Activated T-cell treated with anti-CD3 and anti-CD28 coated beads, Interleukin-2, amount 50 U/mL, for 24 hours (primary cell): ENCODE data around the gene CPT1C.

ENCODE experiments used
- DNase-seq: peaks from one replicate; pipeline ENCODE4 v3.0.0-alpha.2; 2020
- H3K27ac Mint-ChIP-seq: 2 replicates; pipeline ENCODE4 v1.8.0; 2020; ENCODE audit warnings: mild to moderate bottlenecking, mixed read lengths
- H3K27me3 Mint-ChIP-seq: 2 replicates; pipeline ENCODE4 v1.8.0; 2020; ENCODE audit warnings: mixed read lengths
- H3K36me3 Mint-ChIP-seq: 2 replicates; pipeline ENCODE4 v1.8.0; 2020; ENCODE audit warnings: low read depth, mixed read lengths
- H3K4me1 Mint-ChIP-seq: 2 replicates; pipeline ENCODE4 v1.8.0; 2020; ENCODE audit warnings: low read depth, mixed read lengths
- H3K4me3 Mint-ChIP-seq: 2 replicates; pipeline ENCODE4 v1.8.0; 2020; ENCODE audit warnings: mild to moderate bottlenecking, moderate library complexity, mixed read lengths
- H3K9me3 Mint-ChIP-seq: 2 replicates; pipeline ENCODE4 v1.8.0; 2020; ENCODE audit warnings: mixed read lengths

The CPT1C gene

DNA sequence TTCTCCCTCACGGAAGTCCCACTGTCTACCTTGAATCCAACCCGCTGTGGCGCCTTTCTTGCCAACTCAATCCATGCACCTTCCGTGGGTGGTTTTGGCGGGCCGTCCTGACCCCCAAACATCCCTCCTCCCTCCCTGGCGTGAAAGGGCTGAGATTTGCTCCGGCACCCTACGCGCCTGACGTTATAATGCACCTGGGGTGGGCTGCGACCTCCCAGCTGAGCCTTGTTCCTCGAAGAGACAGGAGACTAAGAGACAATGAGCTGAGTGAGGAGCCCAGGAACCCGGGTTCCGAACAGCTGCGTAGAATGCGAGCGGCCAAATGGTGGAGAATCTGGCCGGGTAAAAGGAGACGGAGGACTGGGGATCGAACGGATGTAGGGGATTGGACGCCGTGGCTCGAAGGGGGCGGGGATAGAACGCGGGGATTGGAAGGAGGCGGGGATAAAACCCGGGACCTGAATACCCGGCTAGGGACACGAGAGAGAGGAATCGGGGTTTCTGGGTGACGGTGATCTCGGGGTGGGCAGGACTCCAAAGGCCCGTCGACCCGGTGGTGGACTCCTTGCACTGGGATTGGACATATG is at the start of gene CPT1C:
Gene CPT1C, plus strand, starts transcription at position 461 of the 587 bp plus-strand sequence. CDS start 1,137 bp downstream, outside the sequence.
- Mint-ChIP-seq H3K4me3 (peak within 1 kb of the TSS; percentile 62), H3K27me3 (peaks cover 16% of the 10 kb centered on the region), H3K36me3 (peaks cover 40% of the 10 kb centered on the region), H3K9me3 (no peaks in the 10 kb centered on the region), H3K4me1 (peaks cover 33% of the 10 kb centered on the region), H3K27ac (peak within 1 kb of the TSS; percentile 73)
- peak; percentile 74 for DNase-seq

DNA sequence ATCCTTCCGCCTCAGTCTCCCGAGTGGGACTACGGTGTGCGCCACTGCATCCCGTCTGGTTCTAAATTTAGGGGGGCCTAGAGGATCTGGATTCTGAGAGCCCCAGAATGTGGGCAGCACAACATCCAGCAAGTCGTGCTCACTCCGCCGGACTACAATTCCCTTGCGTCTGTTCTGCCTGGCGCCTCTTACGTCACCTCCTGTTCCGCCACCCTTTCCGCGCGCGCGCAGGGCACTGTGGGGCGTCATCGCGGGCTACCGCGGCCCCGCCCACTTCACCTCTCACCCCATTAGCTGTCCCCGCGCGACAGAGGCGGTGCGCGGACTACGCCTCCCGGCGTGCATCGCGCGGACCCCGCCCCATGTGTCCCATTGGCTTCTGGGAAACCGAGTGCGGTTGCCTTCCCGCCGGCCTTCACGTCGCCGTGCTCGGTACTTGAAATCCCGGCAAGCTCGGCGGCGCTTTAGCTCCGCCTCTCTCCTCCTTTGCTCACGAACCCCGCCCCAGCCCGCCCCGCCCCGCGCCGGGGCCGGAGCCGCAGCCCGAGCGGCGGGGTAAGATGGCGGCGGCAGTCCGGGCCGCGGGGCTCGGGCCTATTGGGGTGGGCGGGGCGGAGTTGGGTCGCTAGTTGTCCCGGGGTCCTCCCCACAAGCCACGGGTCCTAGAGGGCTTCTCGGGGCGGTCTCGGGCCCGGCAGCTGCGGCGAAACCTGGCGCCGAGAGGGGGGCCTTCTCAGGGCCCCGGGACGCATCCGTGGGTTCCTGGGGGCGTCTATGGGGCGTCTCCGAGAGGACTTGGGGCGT is 49.0 kb upstream of the CPT1C start, which contains the start of gene SCAF1:
Gene SCAF1, plus strand, starts transcription at position 522 of the 804 bp plus-strand sequence. CDS start 2,818 bp downstream, outside the sequence.
- H3K36me3 Mint-ChIP-seq: peaks cover 47% of the 10 kb centered on the region
- H3K9me3 Mint-ChIP-seq: no peaks in the 10 kb centered on the region
- H3K4me1 Mint-ChIP-seq: peaks cover 55% of the 10 kb centered on the region
- no peaks in the 10 kb centered on the region for H3K27me3 Mint-ChIP-seq
- DNase-seq: peak; percentile 99
- peak within 1 kb of the TSS; percentile 99 for H3K4me3 Mint-ChIP-seq
- H3K27ac Mint-ChIP-seq: peak within 1 kb of the TSS; percentile 100

DNA sequence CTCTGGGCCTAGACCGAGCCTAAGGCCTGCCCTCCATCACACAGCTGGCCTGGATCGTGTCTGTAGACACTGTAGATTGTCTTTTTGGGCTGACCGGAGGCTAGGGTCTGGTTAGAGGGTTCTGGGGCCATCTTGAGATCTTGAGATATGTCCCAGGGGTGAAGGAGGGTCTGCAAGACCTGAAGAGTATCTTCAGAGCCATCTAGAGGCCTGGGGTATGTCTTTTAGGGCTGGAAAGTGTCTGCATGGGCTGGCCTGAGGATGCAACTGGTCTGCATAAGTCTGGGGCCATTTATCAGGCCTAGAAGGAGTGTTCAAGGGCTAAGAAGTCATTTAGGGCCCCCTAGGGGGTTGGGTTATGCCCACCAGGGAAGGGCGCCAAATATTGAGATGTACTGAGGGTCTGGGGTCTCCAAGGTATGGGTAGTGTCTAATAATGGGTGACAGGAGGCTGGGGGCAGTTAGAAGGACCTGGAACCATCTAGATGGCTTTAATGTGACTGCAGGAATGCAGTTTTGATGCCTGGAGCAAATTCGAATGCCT is 48.4 kb upstream of the CPT1C start:
- Mint-ChIP-seq H3K4me3 (peak overlapping the region; percentile 99), H3K9me3 (no peaks in the 10 kb centered on the region), H3K36me3 (peaks cover 54% of the 10 kb centered on the region), H3K27me3 (no peaks in the 10 kb centered on the region), H3K4me1 (peaks cover 58% of the 10 kb centered on the region), H3K27ac (peak overlapping the region; percentile 100)
- no peak for DNase-seq

DNA sequence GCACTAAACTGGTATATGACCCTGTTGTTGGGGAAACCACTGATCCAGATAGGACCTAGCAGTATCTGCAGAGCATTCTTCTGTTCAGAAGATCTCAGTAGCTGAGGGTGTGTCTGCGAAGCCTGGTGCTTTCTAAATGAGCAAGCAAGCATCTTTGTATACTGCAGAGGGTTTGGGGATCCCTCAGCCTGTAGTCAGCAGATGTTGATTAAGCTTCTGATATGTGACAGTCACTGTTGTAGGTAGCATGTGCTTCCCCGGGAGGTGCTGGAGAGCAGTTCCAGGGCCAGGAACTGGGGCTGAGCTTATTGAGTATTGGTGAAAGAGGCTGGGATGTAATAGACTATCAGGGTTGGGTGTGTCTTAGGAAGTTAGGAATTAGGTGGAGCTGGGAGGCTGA is 47.5 kb upstream of the CPT1C start:
- Mint-ChIP-seq H3K27ac (peak overlapping the region; percentile 100), H3K9me3 (no peaks in the 10 kb centered on the region), H3K27me3 (no peaks in the 10 kb centered on the region), H3K4me1 (peaks cover 54% of the 10 kb centered on the region), H3K4me3 (peak overlapping the region; percentile 99), H3K36me3 (peaks cover 59% of the 10 kb centered on the region)
- no peak for DNase-seq

DNA sequence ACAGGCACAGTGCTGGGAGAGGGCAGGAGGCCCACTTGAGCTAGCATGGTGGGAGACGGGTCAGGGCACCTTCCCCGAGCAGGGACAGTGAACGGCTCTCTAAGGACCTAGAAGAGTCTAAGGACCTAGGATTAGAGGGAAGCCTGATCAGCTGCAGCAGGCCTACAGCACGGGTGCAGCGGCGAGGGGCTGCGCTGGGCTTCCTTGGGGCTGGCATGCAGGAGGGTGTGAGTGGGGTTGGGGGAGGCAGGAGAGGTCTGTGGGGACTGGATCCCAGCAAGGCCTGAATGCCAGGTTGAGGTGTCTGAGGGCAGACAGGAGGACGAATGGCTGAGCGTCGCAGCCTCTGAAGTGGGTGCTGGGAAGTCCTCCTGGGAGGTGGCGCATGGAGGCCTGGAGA is 45.3 kb upstream of the CPT1C start:
- Mint-ChIP-seq H3K36me3 (peaks cover 79% of the 10 kb centered on the region), H3K4me3 (no peak overlapping the region), H3K27ac (peak overlapping the region; percentile 47), H3K9me3 (no peaks in the 10 kb centered on the region), H3K27me3 (no peaks in the 10 kb centered on the region), H3K4me1 (peaks cover 41% of the 10 kb centered on the region)
- DNase-seq: no peak

DNA sequence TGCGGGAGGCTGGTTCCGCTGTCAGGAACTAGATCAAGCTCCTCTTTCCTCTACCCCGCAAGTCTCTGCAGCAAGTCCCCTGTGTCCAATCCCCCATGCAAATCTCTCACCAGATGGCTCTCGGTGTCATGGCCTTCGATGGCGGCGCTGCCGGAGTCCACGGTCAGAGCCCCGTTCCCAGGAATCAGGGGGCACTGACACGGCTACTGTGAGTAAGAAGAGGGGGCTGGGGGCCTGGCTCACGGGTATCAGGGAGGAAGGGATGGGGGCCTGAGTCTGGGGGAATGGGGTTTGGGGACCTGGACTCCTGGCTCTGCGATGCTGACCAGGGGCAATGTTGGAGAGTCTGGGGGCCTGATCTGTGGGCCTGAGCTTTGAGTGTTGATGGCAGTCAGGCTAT is 44.9 kb upstream of the CPT1C start:
- peaks cover 77% of the 10 kb centered on the region for H3K36me3 Mint-ChIP-seq

DNA sequence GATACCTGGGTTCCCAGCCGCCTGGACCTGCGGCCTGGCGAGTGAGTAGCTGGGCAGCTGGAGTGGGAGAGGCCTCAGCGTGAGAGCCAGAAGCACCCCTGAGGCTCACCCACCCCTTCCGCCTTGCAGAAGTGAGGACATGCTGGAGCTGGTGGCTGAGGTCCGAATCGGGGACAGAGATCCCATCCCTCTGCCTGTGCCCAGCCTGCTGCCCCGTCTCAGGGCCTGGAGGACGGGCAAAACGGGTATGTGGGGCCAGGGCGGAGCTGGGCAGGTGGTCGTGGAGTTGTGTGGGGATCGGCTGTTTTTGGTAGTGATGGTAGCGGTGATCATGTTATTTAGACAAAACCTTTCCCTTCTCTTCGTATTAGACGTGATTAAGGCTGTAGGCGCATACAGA is 44.3 kb upstream of the CPT1C start:
- H3K36me3 Mint-ChIP-seq: peaks cover 75% of the 10 kb centered on the region
- H3K4me1 Mint-ChIP-seq: peaks cover 35% of the 10 kb centered on the region
- H3K27me3 Mint-ChIP-seq: no peaks in the 10 kb centered on the region
- peak overlapping the region; percentile 63 for H3K27ac Mint-ChIP-seq
- H3K4me3 Mint-ChIP-seq: no peak overlapping the region
- H3K9me3 Mint-ChIP-seq: no peaks in the 10 kb centered on the region
- no peak for DNase-seq

More for the DNA sequence above, 44.9 kb upstream of the CPT1C start:
- DNase-seq: no peak
- Mint-ChIP-seq H3K9me3 (no peaks in the 10 kb centered on the region), H3K4me1 (peaks cover 37% of the 10 kb centered on the region), H3K27ac (peak overlapping the region; percentile 47), H3K4me3 (no peak overlapping the region), H3K27me3 (no peaks in the 10 kb centered on the region)

DNA sequence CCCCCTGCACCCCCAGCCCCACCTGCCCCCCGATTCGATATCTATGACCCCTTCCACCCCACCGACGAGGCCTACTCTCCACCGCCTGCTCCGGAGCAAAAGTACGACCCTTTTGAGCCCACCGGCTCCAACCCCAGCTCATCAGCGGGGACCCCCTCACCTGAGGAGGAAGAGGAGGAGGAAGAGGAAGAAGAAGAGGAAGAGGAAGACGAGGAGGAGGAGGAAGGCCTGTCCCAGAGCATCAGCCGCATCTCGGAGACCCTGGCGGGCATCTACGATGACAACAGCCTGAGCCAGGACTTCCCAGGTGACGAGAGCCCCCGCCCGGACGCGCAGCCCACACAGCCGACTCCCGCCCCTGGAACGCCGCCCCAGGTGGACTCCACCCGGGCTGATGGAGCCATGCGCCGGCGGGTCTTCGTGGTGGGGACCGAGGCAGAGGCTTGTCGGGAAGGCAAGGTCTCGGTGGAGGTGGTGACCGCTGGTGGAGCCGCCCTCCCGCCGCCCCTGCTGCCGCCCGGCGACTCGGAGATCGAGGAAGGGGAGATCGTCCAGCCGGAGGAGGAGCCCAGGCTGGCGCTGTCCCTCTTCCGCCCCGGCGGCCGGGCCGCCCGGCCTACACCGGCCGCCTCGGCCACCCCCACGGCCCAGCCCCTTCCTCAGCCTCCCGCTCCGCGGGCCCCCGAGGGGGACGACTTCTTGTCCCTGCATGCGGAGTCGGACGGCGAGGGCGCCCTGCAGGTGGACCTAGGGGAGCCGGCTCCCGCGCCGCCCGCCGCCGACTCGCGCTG is 39.7 kb upstream of the CPT1C start:
- DNase-seq: no peak
- H3K9me3 Mint-ChIP-seq: no peaks in the 10 kb centered on the region
- no peaks in the 10 kb centered on the region for H3K27me3 Mint-ChIP-seq
- H3K4me1 Mint-ChIP-seq: peaks cover 4% of the 10 kb centered on the region
- no peak overlapping the region for H3K27ac Mint-ChIP-seq
- H3K4me3 Mint-ChIP-seq: no peak overlapping the region
- peaks cover 78% of the 10 kb centered on the region for H3K36me3 Mint-ChIP-seq

DNA sequence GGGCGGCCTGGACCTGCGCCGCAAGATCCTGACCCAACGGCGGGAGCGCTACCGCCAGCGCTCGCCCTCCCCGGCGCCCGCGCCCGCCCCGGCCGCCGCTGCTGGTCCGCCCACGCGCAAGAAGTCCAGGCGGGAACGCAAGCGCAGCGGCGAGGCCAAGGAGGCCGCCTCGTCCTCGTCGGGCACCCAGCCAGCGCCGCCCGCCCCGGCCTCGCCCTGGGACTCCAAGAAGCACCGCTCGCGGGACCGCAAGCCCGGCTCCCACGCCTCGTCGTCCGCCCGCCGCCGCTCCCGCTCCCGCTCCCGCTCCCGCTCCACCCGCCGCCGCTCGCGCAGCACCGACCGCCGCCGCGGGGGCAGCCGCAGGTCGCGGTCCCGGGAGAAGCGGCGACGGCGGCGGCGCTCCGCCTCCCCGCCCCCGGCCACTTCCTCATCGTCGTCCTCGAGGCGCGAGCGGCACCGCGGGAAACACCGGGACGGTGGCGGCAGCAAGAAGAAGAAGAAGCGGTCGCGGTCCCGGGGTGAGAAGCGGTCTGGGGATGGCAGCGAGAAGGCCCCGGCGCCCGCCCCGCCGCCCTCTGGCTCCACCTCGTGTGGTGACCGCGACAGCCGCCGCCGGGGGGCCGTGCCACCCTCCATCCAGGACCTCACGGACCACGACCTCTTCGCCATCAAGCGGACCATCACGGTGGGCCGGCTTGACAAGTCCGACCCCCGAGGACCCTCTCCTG is 38.9 kb upstream of the CPT1C start:
- DNase-seq: no peak
- Mint-ChIP-seq H3K27ac (no peak overlapping the region), H3K9me3 (no peaks in the 10 kb centered on the region), H3K4me1 (peaks cover 2% of the 10 kb centered on the region), H3K4me3 (no peak overlapping the region), H3K27me3 (no peaks in the 10 kb centered on the region), H3K36me3 (peaks cover 78% of the 10 kb centered on the region)

DNA sequence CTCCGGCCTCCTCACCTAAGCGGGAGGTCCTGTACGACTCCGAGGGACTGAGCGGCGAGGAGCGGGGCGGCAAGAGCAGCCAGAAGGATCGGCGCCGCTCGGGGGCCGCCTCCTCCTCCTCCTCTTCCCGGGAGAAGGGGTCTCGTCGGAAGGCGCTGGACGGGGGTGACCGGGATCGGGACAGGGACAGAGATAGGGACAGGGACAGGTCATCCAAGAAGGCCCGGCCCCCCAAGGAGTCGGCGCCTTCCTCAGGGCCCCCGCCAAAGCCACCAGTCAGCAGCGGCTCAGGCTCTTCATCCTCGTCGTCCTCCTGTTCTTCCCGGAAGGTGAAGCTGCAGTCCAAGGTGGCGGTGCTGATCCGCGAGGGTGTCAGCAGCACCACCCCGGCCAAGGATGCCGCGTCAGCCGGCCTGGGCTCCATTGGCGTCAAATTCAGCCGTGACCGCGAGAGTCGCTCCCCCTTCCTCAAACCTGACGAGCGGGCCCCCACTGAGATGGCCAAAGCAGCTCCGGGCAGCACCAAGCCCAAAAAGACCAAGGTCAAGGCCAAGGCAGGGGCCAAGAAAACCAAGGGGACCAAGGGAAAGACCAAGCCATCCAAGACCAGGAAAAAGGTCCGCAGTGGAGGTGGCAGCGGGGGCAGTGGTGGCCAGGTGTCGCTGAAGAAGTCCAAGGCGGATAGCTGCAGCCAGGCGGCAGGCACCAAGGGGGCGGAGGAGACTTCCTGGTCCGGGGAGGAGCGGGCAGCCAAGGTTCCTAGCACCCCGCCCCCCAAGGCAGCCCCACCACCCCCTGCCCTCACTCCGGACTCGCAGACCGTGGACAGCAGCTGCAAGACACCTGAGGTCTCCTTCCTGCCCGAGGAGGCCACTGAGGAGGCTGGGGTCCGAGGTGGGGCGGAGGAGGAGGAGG is 38.1 kb upstream of the CPT1C start:
- H3K4me3 Mint-ChIP-seq: no peak overlapping the region
- no peak for DNase-seq
- H3K27me3 Mint-ChIP-seq: no peaks in the 10 kb centered on the region
- H3K9me3 Mint-ChIP-seq: no peaks in the 10 kb centered on the region
- peaks cover 77% of the 10 kb centered on the region for H3K36me3 Mint-ChIP-seq
- peaks cover 2% of the 10 kb centered on the region for H3K4me1 Mint-ChIP-seq
- H3K27ac Mint-ChIP-seq: peak overlapping the region; percentile 44

DNA sequence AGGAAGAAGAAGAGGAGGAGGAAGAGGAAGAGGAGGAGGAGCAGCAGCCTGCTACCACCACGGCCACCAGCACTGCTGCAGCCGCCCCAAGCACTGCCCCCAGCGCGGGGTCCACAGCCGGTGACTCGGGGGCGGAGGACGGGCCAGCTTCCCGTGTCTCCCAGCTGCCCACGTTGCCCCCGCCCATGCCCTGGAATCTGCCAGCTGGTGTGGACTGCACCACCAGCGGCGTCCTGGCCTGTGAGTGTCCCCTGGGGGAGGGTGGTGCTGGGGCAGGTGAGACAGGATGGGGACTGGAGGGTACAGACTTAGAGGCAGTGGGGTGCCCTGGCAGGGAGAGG is 37.5 kb upstream of the CPT1C start:
- H3K36me3 Mint-ChIP-seq: peaks cover 79% of the 10 kb centered on the region
- H3K4me1 Mint-ChIP-seq: peaks cover 2% of the 10 kb centered on the region
- H3K4me3 Mint-ChIP-seq: no peak overlapping the region
- H3K27ac Mint-ChIP-seq: peak overlapping the region; percentile 59
- no peaks in the 10 kb centered on the region for H3K9me3 Mint-ChIP-seq
- H3K27me3 Mint-ChIP-seq: no peaks in the 10 kb centered on the region
- DNase-seq: no peak

DNA sequence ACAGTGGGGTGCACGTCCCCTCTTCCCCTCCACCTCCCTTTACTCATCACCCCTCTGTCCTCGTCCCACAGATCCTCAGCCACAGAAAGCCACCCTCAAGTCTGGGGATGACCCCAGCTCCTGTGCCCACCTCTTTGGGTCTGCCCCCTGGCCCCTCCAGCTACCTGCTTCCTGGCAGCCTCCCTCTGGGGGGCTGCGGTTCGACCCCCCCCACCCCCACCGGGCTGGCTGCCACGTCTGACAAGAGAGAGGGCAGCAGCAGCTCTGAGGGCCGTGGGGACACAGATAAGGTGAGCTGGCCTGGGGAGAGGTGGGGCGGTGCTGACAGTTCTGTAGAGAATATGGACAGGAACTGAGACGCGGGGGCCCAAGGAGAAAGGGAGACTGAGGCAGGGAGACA is 36.3 kb upstream of the CPT1C start:
- DNase-seq: no peak
- Mint-ChIP-seq H3K36me3 (peaks cover 79% of the 10 kb centered on the region), H3K27me3 (no peaks in the 10 kb centered on the region), H3K4me3 (no peak overlapping the region), H3K9me3 (no peaks in the 10 kb centered on the region), H3K27ac (no peak overlapping the region), H3K4me1 (peaks cover 6% of the 10 kb centered on the region)
